Activated CD4-positive, alpha-beta T cell treated with anti-CD3 and anti-CD28 coated beads, Interleukin-10, Interleukin-2, amounts not matched to agents 100 ng/mL and 50 ng/mL, durations not matched to agents 16 hours and 8 hours (primary cell): Measurements from ENCODE around the gene ZDBF2.
"Not testable (repeated sequence)": the region's sequence is repeated elsewhere in the genome, so short reads cannot be mapped to it uniquely, and the experiment has no call there.

Experiments used
- DNase-seq: peaks from one replicate; pipeline ENCODE4 v3.0.0-alpha.2; 2020

ZDBF2 gene

DNA sequence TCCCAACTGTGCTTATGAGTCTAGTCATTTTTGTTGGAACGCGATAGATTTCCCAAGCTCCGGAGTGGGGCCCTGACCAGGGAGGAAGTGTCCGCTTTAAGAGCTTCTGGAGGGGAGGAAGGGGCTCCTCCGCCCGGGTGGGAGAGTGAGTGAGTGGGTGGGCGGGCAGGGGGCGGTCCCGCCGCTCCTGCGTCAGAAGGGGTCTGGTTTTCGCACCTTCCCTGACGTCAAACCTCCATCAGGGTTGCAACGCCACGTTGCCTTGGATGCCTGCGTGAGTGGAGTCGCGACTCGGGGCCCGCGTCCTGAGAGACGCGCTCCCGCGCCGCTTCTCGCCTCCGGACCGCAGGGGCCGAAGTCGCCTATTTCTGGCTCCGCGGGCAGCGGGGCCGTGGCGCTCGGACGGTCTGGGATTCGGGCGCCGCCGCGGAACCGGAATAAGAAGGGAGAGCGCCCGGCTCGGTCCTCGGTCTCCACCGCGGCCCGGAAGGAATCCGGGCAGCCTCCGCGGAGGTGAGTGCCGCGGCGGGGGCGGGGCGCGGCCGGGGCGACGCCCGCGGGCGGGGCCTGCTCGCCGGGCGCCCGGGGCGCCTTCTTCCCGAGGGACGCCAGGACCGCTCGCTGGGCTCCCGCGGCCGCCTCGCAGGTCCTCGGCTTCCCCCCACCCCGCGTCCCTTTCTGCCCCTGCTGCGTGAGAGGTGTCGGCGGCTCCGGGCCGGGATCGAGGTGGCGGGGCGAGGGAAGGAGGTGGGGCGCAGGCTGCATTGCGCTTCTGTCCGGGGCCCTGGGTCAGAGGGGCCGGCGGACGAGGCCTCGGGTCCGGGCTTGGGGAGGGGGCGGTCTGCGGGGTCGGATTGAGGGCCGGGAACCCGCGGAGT lies at the start of gene ZDBF2:
Gene ZDBF2, plus strand, starts transcription at position 230 of the 878 bp plus-strand sequence. CDS start 7,187 bp downstream, outside the sequence.
- DNase-seq = peak; percentile 60

DNA sequence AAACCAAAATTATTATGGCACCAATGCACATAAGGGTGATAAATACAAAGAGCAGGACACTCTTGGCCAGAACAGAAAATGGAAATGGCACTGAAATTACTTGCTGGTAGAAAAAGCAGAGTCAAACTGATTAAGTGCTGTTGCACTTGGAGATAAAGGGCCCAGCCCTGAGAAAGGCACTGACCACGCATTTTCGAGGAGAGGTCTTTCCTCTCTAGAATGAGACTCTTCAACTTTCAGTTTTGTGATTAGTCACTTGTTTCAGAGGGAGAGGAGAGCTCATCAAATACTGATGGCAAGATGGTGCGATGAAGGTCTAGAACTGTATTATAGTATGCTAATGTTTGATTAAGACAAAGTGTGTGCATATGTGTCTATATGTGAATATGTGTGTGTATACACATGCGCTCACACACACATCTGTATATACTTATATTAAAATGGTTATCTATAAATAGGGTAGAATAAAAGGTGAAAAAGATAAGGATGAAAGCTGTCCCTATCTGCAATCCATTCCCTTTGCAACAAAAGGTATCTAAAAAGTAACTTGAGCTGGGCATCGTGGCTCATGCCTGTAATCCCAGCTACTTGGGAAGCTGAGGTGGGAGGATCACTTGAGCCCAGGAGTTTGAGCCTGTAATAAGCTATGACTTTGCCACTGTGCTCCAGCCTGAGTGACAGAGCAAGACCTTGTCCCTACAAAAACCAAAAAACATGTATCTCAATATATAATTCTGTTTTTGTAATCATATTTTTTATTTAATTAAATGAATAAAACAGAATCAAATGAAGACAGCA lies 48.8 kb upstream of the ZDBF2 start:
- peak; percentile 68 for DNase-seq

- DNase-seq = not testable (repeated sequence)
These were observed 45.8 kb upstream of the ZDBF2 start for GRCh38 chr2:206228636-206229035.

DNA sequence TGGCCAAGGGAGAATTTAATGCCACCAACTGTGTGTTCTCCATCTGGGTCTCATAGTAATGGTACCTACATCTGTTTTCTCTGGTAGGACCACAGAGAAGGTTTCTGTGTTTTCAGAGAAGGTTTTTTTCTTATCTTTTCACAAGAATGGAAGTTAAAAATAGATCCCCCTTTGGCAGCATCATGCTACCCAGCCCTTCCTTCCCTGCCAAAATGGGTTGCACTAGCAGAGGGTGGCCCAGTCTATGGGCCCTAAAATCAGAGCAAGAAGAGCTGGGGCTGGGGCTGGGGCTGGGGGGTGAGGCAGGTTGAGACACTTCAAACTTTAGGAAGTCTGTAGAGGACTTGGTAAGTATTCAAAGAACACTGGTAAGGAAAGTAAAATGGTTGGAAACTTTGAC lies 44.8 kb upstream of the ZDBF2 start:
- no peak for DNase-seq

DNA sequence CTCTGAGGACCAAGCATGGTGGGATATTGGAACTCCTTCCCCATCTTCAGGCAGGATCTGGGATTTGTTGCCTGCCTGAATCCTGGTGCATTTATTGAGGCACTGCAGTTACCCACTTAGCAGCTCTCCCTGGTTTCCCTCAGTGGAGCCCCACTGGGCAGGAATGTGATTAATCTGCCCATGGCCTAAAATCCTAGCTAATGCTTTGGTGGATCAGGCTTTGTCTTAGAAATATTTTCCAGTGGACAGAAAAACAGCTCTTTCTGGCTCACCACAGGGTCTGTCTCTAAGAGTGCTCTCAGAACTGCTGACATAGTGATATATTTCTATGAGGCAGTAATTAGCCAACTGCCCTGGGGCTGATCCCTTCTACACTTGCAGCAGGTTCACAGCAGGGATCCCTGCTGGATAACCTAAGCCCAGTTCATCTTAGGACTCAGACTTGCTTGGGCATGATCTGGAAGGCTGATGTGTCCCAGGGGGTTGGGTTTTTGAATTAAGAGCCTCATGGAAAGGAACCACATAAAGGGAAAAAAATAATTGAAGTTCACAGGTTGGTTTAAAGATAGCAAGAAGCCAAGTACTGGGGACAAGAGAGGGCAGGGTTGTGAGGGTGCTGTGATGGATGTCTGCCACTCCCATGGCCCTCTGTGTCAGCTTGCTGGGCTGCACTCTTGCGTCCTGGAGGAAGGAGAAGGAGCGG lies 44.3 kb upstream of the ZDBF2 start:
- DNase-seq = no peak

- no peak for DNase-seq
These were observed 42.7 kb upstream of the ZDBF2 start for GRCh38 chr2:206231669-206232286.

GRCh38 chr2:206232287-206233035 lies 42.0 kb upstream of the ZDBF2 start:
- DNase-seq = no peak

- DNase-seq = no peak
These were observed 35.3 kb upstream of the ZDBF2 start for GRCh38 chr2:206239157-206239556.

DNA sequence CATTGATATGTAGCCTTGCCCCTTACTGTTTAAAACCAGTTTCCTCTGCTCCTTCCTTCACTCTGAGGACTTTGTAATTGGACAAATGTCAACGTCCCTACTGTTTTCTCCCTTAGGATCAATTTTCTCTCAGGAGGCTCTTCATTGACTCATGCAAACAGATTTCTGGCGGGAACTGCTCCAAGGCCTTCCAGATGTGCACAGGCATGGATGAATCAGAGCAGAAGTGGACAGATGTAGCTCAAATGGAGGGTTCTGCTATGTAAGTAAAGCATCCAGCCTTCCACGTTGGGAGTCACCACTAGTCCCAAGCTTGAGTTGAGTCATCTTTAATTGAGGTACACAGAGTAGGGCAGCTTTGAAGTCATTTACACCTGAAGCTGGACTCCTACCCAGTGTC lies 34.1 kb upstream of the ZDBF2 start:
- DNase-seq = no peak

DNA sequence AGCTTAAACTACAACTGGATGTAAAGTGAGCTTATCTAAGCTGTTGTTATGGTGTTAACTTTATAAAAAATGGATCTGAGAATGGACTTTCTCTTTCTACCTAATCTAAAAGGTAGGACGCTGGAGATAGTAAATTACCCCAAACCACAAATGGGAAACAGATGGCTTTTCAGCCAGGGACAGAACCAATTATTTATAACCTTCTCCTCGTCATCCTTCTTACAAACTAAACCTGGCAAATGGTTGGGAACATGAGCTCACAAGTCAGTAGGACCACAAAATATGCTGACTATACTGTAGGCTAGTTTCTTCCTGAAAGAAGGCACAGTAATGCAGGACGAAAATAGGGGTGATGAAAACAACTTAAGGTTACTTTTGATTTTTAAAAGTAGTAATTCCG lies 32.7 kb upstream of the ZDBF2 start:
- no peak for DNase-seq

- DNase-seq = no peak
These were observed 29.2 kb upstream of the ZDBF2 start for GRCh38 chr2:206245265-206245672.

DNA sequence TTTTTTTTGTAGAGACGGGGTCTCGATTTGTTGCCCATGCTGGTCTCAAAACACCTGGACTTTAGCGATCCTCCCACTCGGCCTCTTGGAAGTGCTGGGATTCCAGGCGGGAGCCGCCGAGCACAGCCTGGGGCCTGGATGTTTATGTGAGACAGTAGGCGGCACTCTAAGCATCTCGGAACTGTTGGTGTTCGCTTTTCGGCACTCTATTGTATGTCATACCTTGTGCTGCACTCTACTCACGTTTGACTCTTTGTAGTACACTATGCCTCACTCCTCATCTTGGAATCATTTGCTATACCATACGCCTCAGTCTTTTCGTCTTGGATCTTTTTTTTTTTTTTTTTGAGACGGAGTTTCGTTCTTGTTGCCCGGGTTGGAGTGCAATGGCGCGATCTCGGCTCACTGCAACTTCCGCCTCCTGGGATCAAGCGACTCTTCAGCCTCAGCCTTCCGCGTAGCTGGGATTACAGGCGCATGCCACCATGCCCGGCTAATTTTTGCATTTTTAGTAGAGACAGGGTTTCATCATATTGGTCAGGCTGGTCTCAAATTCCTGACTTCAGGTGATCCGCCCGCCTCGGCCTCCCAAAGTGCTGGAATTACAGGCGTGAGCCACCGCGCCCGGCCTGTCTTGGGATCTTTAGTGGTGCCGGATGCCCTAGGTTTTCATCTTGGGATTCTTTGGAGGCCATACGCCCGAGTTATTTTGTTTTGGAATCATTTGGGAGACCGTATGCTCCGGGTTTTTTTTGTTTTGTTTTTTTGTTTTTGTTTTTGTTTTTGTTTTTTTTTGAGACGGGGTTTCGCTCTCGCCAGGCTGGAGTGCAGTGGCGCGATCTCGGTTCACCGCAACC lies 24.2 kb upstream of the ZDBF2 start:
- peak; percentile 29 for DNase-seq

DNA sequence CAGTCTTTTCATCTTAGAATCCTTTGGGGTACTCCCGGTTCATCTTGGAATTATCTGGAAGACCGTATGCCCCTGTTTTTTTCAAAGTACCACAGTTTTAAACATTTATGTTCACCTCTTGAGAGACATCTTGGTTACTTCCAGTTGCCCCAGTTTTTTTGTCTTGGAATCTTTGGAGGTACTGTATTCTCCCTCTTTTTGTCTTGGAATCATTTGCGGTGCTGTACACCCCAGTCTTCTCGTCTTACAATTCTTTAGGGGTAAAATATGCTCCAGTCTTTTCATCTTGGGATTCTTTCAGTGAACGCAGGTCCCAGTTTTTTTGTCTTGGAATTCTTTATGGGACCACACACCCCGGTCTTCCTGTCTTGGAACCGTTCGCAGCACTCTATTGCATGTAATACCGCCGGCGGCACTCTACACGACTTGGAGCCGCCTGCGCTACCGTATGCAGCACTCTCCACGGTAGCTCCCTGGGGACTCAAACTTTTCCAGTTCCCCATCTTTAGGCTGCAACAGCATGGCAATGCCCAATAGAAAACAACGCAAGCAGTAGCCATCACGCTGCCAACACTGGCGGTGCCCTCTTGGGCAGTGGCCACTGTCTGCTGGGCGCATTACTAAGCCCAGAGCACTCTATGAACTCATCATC lies 21.2 kb upstream of the ZDBF2 start:
- no peak for DNase-seq

GRCh38 chr2:206253777-206254166 lies 20.7 kb upstream of the ZDBF2 start:
- no peak for DNase-seq

DNA sequence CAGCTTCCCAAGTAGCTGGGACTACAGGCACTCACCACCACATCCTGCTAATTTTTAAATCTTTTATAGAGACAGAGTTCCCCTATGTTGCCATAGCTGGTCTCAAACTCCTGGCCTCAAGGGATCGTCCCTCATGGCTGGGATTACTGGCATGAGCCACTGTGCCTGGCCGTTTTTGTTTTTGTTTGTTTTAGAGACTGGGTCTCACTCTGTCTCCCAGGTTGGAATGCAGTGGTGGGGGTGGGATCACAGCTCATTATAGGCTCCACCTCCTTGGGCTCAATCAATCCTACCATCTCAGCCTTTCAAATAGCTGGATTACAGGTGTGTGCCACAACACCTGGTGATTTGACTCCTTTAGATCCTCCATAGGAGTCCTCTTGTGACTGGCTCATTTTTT lies 19.5 kb upstream of the ZDBF2 start:
- DNase-seq = no peak

- DNase-seq = no peak
These were observed 17.7 kb upstream of the ZDBF2 start for GRCh38 chr2:206256706-206257205.

GRCh38 chr2:206257350-206257749 lies 17.1 kb upstream of the ZDBF2 start:
- DNase-seq = no peak

DNA sequence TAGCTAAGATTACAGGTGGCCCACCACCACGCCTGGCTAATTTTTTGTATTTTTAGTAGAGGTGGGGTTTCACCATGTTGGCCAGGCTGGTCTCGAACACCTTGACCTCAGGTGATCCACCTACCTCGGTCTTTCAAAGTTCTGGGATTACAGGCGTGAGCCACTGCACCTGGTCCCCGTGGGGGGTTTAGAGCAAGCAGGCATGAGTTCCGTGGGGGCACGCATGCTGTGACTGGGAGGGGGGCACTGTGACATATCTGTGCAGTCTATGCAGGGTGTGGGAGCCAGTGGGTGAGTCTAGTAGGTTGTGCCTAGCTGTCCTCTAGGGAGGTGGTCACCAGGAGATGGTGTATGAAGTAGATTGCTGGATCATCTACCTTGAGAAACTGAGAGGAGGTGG lies 16.6 kb upstream of the ZDBF2 start:
- no peak for DNase-seq

DNA sequence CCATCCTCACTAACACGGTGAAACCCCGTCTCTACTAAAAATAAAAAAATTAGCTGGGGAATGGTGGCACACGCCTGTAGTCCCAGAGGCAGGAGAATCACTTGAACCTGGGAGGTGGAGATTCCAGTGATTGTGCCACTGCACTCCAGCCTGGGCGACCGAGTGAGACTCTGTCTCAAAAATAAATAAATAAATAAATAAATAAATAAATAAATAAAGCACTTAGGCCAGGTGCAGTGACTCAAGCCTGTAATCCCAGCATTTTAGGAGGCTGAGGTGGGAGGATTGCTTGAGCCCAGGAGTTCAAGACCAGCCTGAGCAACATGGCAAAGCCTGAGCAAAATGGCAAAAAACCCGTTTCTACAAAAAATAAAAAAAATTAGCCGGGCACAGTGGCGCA lies 15.8 kb upstream of the ZDBF2 start:
- DNase-seq = not testable (repeated sequence)
